HG02642 (cell line): ENCODE data around the gene KCNQ1.

Experiments
- ATAC-seq: cut with Tn5 transposase; IDR thresholded peaks from one replicate; pipeline ENCODE4 v1.9.1; 2021; ENCODE audit warnings: mild to moderate bottlenecking; ENCODE audit not compliant: unreplicated experiment, poor library complexity

Gene KCNQ1

GRCh38 chr11:2655834-2656622, 211.2 kb downstream of the KCNQ1 start:
- no peak for ATAC-seq

GRCh38 chr11:2656859-2657258, 212.1 kb downstream of the KCNQ1 start:
- no peak for ATAC-seq

- no peak for ATAC-seq
These were observed 213.0 kb downstream of the KCNQ1 start for GRCh38 chr11:2657697-2658284.

- no peak for ATAC-seq
These were observed 215.6 kb downstream of the KCNQ1 start for GRCh38 chr11:2660357-2660939.

GRCh38 chr11:2661173-2662023, 216.6 kb downstream of the KCNQ1 start:
- ATAC-seq: no peak

GRCh38 chr11:2662024-2662312, 217.2 kb downstream of the KCNQ1 start:
- ATAC-seq: no peak

- no peak for ATAC-seq
These were observed 217.9 kb downstream of the KCNQ1 start for GRCh38 chr11:2662430-2663299.

- ATAC-seq: no peak
These were observed 218.7 kb downstream of the KCNQ1 start for GRCh38 chr11:2663506-2663905.

GRCh38 chr11:2663915-2664314, 219.1 kb downstream of the KCNQ1 start:
- no peak for ATAC-seq

GRCh38 chr11:2664376-2664775, 219.6 kb downstream of the KCNQ1 start:
- ATAC-seq: no peak

GRCh38 chr11:2664791-2665525, 220.2 kb downstream of the KCNQ1 start:
- ATAC-seq: no peak

- no peak for ATAC-seq
These were observed 221.0 kb downstream of the KCNQ1 start for GRCh38 chr11:2665526-2666400.

GRCh38 chr11:2666401-2666741, 221.6 kb downstream of the KCNQ1 start:
- no peak for ATAC-seq

GRCh38 chr11:2666828-2667570, 222.2 kb downstream of the KCNQ1 start:
- ATAC-seq: no peak

GRCh38 chr11:2667940-2668339, 223.1 kb downstream of the KCNQ1 start:
- ATAC-seq: no peak

GRCh38 chr11:2668876-2669275, 224.1 kb downstream of the KCNQ1 start:
- ATAC-seq: no peak

- ATAC-seq: no peak
These were observed 225.0 kb downstream of the KCNQ1 start for GRCh38 chr11:2669634-2670469.
